WI38 (cell line): Measurements from ENCODE around the gene CYB561D1.

ENCODE experiments used
- H3K4me3 ChIP-seq: 2 replicates; pipeline ENCODE4 v1.5.1; 2011; ENCODE audit warnings: low read depth, mild to moderate bottlenecking, control low read depth, low read length
- TF ChIP-seq, protein P1 (sequence below): IDR thresholded peaks from 2 replicates; pipeline ENCODE4 v1.5.1; 2012; ENCODE audit warnings: low read depth, mild to moderate bottlenecking, control low read depth, low read length

The CYB561D1 gene

DNA sequence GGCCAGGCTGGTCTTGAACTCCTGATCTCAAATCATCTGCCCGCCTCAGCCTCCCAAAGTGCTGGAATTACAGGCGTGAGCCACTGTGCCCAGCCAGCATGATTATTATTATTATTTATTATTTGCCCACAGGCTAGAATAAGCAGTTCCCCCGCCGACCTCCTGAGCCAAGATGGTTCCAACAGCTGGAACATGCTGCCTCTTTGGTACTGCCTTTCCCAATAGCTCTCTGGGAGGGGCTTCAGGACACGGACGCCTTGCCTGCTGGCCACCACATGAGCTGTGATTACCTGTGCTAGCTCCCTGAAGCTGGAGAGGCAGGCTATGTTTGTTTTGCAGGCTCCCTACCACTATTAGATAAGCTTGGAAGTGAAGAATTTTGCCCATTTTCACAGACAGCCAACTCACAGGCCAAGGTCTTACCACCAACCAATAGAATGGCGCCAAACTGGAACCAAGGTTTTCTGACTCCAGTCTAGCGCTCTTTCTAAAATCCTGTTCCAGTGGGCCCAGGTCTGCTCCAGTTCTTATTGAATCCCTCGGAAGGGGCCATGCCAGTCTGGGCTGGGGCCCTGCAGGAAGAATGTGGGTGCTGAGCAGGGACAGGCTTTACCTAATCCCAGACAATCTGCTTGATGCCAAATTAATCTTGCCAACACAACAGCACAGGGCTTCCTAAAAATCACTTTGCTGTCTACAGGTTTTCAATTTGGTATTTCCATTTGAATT lies 43.7 kb downstream of the CYB561D1 start:
- TF ChIP-seq, protein P1, sequence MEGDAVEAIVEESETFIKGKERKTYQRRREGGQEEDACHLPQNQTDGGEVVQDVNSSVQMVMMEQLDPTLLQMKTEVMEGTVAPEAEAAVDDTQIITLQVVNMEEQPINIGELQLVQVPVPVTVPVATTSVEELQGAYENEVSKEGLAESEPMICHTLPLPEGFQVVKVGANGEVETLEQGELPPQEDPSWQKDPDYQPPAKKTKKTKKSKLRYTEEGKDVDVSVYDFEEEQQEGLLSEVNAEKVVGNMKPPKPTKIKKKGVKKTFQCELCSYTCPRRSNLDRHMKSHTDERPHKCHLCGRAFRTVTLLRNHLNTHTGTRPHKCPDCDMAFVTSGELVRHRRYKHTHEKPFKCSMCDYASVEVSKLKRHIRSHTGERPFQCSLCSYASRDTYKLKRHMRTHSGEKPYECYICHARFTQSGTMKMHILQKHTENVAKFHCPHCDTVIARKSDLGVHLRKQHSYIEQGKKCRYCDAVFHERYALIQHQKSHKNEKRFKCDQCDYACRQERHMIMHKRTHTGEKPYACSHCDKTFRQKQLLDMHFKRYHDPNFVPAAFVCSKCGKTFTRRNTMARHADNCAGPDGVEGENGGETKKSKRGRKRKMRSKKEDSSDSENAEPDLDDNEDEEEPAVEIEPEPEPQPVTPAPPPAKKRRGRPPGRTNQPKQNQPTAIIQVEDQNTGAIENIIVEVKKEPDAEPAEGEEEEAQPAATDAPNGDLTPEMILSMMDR: no peak
- H3K4me3 ChIP-seq: no peak overlapping the region

DNA sequence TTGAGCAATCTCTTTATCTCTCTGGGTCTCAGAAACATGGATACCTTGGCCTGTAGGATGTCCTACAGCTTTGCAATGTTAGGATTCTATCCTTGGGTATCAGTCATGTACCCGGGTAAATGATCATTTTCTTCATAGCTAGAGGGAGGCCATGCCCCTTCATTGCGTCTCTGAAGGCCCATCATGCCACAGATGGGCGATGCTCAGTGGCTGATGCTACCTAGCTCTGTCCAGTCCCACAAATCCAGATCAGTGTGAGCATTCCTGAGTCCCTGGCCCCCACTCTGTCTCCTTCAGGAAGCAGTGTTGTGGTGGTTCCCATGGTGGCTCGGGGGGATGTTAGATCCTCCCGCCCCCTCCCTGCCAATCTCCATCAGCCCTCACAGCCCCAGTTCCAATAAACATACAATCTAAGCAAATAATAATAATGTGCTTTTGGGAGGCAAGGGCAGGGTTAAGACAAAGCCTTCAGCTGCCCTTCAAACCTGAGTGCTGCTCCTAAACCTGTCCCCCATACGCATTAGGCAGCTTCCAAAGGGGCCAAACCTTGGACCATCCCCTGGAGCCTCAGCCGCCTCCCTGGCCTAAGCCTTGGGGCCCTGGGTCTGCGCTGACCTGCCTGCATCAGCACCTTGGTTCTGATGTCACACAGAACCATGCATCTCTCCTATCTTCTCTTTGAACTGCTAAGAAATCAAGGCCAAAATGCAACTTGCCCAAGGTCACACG lies 45.1 kb downstream of the CYB561D1 start:
- H3K4me3 ChIP-seq: no peak overlapping the region
- TF ChIP-seq, protein P1: no peak

DNA sequence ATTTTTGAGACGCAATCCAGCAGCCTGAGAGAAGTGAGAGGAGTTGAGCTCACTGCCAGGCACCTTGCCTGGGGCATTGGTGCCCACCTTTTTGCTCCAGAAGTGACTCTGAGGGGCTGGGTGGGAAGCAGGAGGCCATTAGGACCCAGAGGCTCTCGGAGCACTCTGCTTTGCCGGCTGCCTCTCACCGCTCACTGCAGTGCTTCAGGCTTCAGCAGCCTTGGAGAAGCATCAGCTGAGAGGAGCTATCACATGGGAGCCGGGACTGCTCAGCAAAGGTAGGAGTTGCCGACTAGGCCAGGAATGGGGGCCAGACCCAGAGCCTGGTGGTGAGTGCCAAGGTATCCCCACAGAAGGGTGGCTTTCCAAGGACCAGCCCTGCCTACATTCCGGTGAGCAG lies 45.8 kb downstream of the CYB561D1 start, which contains the start of gene GPR61:
Gene GPR61, plus strand, starts transcription at position 197 of the 400 bp plus-strand sequence. CDS start 3,151 bp downstream, outside the sequence.
- TF ChIP-seq, protein P1: no peak
- no peak within 1 kb of the TSS for H3K4me3 ChIP-seq

DNA sequence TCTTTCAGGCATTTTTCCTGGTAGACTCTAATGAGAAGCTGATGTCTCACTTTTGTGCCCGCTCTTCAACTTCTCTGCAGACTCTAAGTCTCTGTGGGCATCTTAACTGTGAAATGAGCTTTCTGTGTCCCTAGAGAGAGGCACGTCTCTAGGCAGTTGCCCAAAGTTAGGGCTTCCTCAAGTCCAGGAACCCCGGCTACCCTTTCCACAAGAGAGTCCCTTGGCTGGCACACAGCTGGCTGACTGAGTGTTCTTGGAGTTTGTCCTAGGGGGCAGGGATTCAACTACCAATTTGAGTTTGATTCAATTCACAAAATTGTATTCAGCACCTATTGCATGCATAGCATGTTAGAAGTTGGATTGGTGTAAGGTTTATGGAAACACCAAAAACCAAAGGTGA lies 47.2 kb downstream of the CYB561D1 start:
- H3K4me3 ChIP-seq: no peak overlapping the region
- TF ChIP-seq, protein P1: no peak

DNA sequence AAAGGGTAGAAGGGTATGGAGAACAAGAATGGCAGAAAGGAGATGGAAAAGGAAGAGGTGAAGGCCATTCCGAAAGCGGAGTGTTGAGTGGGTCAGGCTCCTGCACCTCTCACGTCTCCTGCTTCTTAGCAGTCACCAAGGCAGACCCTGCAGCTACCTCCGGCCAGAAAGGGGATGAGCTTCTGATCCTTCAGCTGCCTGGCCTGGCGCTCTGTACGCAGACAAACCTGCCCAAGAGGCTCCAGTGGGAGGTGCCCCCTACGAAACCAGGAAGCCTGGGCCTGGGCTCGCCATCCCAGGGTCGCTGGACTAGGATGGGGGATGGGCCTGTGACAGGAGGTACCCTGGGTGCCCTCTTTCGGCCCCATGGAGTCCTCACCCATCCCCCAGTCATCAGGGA lies 48.8 kb downstream of the CYB561D1 start:
- no peak overlapping the region for H3K4me3 ChIP-seq
- TF ChIP-seq, protein P1: no peak

DNA sequence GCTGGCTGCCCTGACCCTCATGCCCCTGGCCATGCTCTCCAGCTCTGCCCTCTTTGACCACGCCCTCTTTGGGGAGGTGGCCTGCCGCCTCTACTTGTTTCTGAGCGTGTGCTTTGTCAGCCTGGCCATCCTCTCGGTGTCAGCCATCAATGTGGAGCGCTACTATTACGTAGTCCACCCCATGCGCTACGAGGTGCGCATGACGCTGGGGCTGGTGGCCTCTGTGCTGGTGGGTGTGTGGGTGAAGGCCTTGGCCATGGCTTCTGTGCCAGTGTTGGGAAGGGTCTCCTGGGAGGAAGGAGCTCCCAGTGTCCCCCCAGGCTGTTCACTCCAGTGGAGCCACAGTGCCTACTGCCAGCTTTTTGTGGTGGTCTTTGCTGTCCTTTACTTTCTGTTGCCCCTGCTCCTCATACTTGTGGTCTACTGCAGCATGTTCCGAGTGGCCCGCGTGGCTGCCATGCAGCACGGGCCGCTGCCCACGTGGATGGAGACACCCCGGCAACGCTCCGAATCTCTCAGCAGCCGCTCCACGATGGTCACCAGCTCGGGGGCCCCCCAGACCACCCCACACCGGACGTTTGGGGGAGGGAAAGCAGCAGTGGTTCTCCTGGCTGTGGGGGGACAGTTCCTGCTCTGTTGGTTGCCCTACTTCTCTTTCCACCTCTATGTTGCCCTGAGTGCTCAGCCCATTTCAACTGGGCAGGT lies 49.5 kb downstream of the CYB561D1 start:
- TF ChIP-seq, protein P1: no peak
- H3K4me3 ChIP-seq: no peak overlapping the region
